CD4-positive, alpha-beta T cell (primary cell): ENCODE results near the gene SPATA13. TPM values are rescaled to one million over a fixed set of nuclear protein-coding genes. Genes with fewer than 3 reads are reported as not detected.

Source experiments
- ATAC-seq: fragments of 200-7000 bp; cut with Tn5 transposase; one replicate; pipeline ENCODE4 v1.10.0; 2022; ENCODE audit warnings: mild to moderate bottlenecking; ENCODE audit not compliant: poor library complexity
- CTCF ChIA-PET: fragments of 350-600 bp; sonication (Branson Sonifier 250); formaldehyde crosslinking; loops from one replicate; lab custom pipeline; 2021; ENCODE audit warnings: antibody characterized with exemption, inconsistent platforms; lab: Charles Lee
- POLR2A ChIA-PET: fragments of 350-600 bp; sonication (Branson Sonifier 250); formaldehyde crosslinking; loops from one replicate; lab custom pipeline; 2021; ENCODE audit warnings: antibody characterized with exemption, inconsistent platforms; lab: Charles Lee
- DNase-seq, 14 experiments: peaks; one replicate each; pipeline ENCODE4 v3.0.0-alpha.2; 2013 to 2020; ENCODE audit warnings: mixed read lengths in 2 of 14
- H3K27ac ChIP-seq, 2 donors: one replicate each; pipeline versions ENCODE4 v1.5.1 to v1.7.0; 2013; ENCODE audit warnings: low read length in 2 of 2, low read depth in 1 of 2, mild to moderate bottlenecking in 1 of 2
- H3K27me3 ChIP-seq, 2 experiments: 1 replicate in 1 of 2; 2 replicates in 1 of 2; pipeline versions ENCODE4 v1.6.1 to v1.7.0; 2013; ENCODE audit warnings: low read length in 2 of 2, control low read depth in 1 of 2, mild to moderate bottlenecking in 1 of 2, moderate library complexity in 1 of 2; ENCODE audit not compliant: insufficient read depth in 2 of 2, control insufficient read depth in 1 of 2
- H3K36me3 ChIP-seq: one replicate; pipeline ENCODE4 v1.6.1; 2013; ENCODE audit warnings: low read length, control low read depth; ENCODE audit not compliant: insufficient read depth
- H3K4me1 ChIP-seq: one replicate; pipeline ENCODE4 v1.6.1; 2013; ENCODE audit warnings: low read length, control low read depth; ENCODE audit not compliant: insufficient read depth
- H3K4me3 ChIP-seq: one replicate; pipeline ENCODE4 v1.5.1; 2013; ENCODE audit warnings: mild to moderate bottlenecking, low read length, moderate library complexity
- H3K9me3 ChIP-seq, 2 experiments: 1 replicate in 1 of 2; 2 replicates in 1 of 2; pipeline versions ENCODE4 v1.6.1 to v1.7.0; 2013; ENCODE audit warnings: low read length in 2 of 2, mild to moderate bottlenecking in 2 of 2, control low read depth in 1 of 2, moderate library complexity in 1 of 2; ENCODE audit not compliant: control insufficient read depth in 1 of 2, insufficient read depth in 1 of 2
- H3K27ac Mint-ChIP-seq: one replicate; pipeline ENCODE4 v1.8.0; 2020; ENCODE audit warnings: mixed read lengths
- H3K27me3 Mint-ChIP-seq: one replicate; pipeline ENCODE4 v1.8.0; 2021; ENCODE audit warnings: mixed read lengths
- H3K36me3 Mint-ChIP-seq: one replicate; pipeline ENCODE4 v1.8.0; 2021; ENCODE audit warnings: low read depth, mixed read lengths
- H3K4me1 Mint-ChIP-seq: one replicate; pipeline ENCODE4 v1.8.0; 2021; ENCODE audit warnings: low read depth, mixed read lengths
- H3K4me3 Mint-ChIP-seq: one replicate; pipeline ENCODE4 v1.8.0; 2020; ENCODE audit warnings: mild to moderate bottlenecking, mixed read lengths
- H3K9me3 Mint-ChIP-seq: one replicate; pipeline ENCODE4 v1.8.0; 2020; ENCODE audit warnings: mixed read lengths
- CTCF ChIP-seq: fragments of 200-600 bp; IDR thresholded peaks from one replicate; pipeline ENCODE4 v1.8.0; 2022; ENCODE audit warnings: antibody characterized with exemption, mild to moderate bottlenecking
- intact Hi-C, 2 experiments: fragments of 100-400 bp; cut with DNase I in 1 of 2; cut with micrococcal nuclease in 1 of 2; formaldehyde crosslinking; loops; one replicate each; pipeline versions ENCODE4 v1.15.1 to v1.9.0; 2023 to 2025; cut with DNase I, micrococcal nuclease
- total RNA-seq, 174 experiments: library from RNA in 2 of 174; stranded (reverse) in 2 of 174; gene quantifications; one replicate each; pipeline ENCODE4 v1.2.3 and lab custom pipeline; 2021 to 2026

The SPATA13 gene
- total RNA-seq, 2 experiments from 2014 or later = 87.7 to 94.6 TPM

- Histone ChIP-seq H3K9me3 (no peaks in the 10 kb centered on the region), H3K4me1 (peaks cover 3% of the 10 kb centered on the region), H3K4me3 (no peak overlapping the region), H3K27me3 (no peaks in the 10 kb centered on the region), H3K27ac (no peak overlapping the region), H3K36me3 (no peaks in the 10 kb centered on the region)
- intact Hi-C loops = no loop called here
- Mint-ChIP-seq H3K27me3 (no peaks in the 10 kb centered on the region), H3K9me3 (peaks cover 5% of the 10 kb centered on the region), H3K27ac (no peak overlapping the region), H3K4me3 (no peak overlapping the region), H3K4me1 (peaks cover 10% of the 10 kb centered on the region), H3K36me3 (no peaks in the 10 kb centered on the region)
- no peak for DNase-seq
- ATAC-seq = no peak
- CTCF ChIA-PET = no interaction called here
- POLR2A ChIA-PET = no interaction called here
- no peak for TF ChIP-seq CTCF
These were observed 23.2 kb downstream of the SPATA13 start for GRCh38 chr13:24183741-24184182.

- intact Hi-C loops = no loop called here
- no peak for DNase-seq
- Mint-ChIP-seq H3K36me3 (no peaks in the 10 kb centered on the region), H3K4me1 (peaks cover 10% of the 10 kb centered on the region), H3K27me3 (no peaks in the 10 kb centered on the region), H3K4me3 (no peak overlapping the region), H3K27ac (no peak overlapping the region), H3K9me3 (peaks cover 6% of the 10 kb centered on the region)
- Histone ChIP-seq H3K27me3 (no peaks in the 10 kb centered on the region), H3K27ac (no peak overlapping the region), H3K36me3 (no peaks in the 10 kb centered on the region), H3K9me3 (no peaks in the 10 kb centered on the region), H3K4me3 (no peak overlapping the region), H3K4me1 (peaks cover 3% of the 10 kb centered on the region)
- ChIA-PET POLR2A (no interaction called here), CTCF (no interaction called here)
- ATAC-seq = no peak
- no peak for TF ChIP-seq CTCF
These were observed 23.8 kb downstream of the SPATA13 start for GRCh38 chr13:24184265-24184841.

GRCh38 chr13:24184882-24185281 is 24.4 kb downstream of the SPATA13 start:
- peaks cover 10% of the 10 kb centered on the region for H3K4me1 Mint-ChIP-seq
- H3K4me1 ChIP-seq = peaks cover 3% of the 10 kb centered on the region
- CTCF ChIA-PET = no interaction called here
- no peak overlapping the region for H3K27ac ChIP-seq
- H3K27ac Mint-ChIP-seq = no peak overlapping the region
- POLR2A ChIA-PET = no interaction called here
- no peak for DNase-seq
- H3K36me3 Mint-ChIP-seq = no peaks in the 10 kb centered on the region
- H3K4me3 Mint-ChIP-seq = no peak overlapping the region
- H3K4me3 ChIP-seq = no peak overlapping the region
- TF ChIP-seq CTCF = no peak
- intact Hi-C loops = loop anchor here in 1 of 2 experiments (5.0 kb wide), 1 partner anchor 43 kb away; no protein-coding TSS in a partner anchor
- no peaks in the 10 kb centered on the region for H3K36me3 ChIP-seq
- peaks cover 6% of the 10 kb centered on the region for H3K9me3 Mint-ChIP-seq
- H3K9me3 ChIP-seq = no peaks in the 10 kb centered on the region
- H3K27me3 ChIP-seq = no peaks in the 10 kb centered on the region
- no peak for ATAC-seq
- H3K27me3 Mint-ChIP-seq = no peaks in the 10 kb centered on the region
